HepG2 (cell line): ENCODE data around the gene KPNA3. TPM values are rescaled to one million over a fixed set of nuclear protein-coding genes. Genes with fewer than 3 reads are reported as not detected.

Source experiments
- DNMT1 ChIP-seq: sonication (generic); formaldehyde crosslinking; IDR thresholded peaks from 2 replicates; pipeline ENCODE4 v1.5.1; 2020; ENCODE audit warnings: mild to moderate bottlenecking, missing genetic modification reagents
- DR1 ChIP-seq: sonication (generic); formaldehyde crosslinking; IDR thresholded peaks from 2 replicates; pipeline ENCODE4 v1.8.0; 2021; ENCODE audit warnings: mild to moderate bottlenecking, missing genetic modification reagents, inconsistent platforms
- ETV5 ChIP-seq: IDR thresholded peaks from 2 replicates; pipeline ENCODE4 v1.6.1; 2018; ENCODE audit warnings: missing biosample characterization, missing genetic modification reagents, inconsistent platforms, borderline replicate concordance
- MAFG ChIP-seq: sonication (generic); formaldehyde crosslinking; IDR thresholded peaks from 2 replicates; pipeline ENCODE4 v1.5.1; 2020; ENCODE audit warnings: mild to moderate bottlenecking, missing genetic modification reagents
- NR2F1 ChIP-seq, 2 experiments: fragments of 450-650 bp in 1 of 2; formaldehyde crosslinking in 1 of 2; IDR thresholded peaks; 2 replicates each; pipeline versions ENCODE4 v1.5.0 to v1.6.1; 2016 to 2020; ENCODE audit warnings: mild to moderate bottlenecking in 1 of 2, missing compliant biosample characterization in 1 of 2, missing genetic modification reagents in 1 of 2, moderate library complexity in 1 of 2
- PAF1 ChIP-seq: IDR thresholded peaks from 2 replicates; pipeline ENCODE4 v1.6.1; 2016; ENCODE audit warnings: missing genetic modification reagents, missing compliant biosample characterization
- RBM22 ChIP-seq: fragments of 200-400 bp; formaldehyde crosslinking; optimal IDR thresholded peaks from 2 replicates; pipeline ENCODE3; 2017; ENCODE audit warnings: mild to moderate bottlenecking, low read length, moderate library complexity
- RNF219 ChIP-seq: sonication (generic); formaldehyde crosslinking; IDR thresholded peaks from 2 replicates; pipeline ENCODE4 v1.5.0; 2020; ENCODE audit warnings: mild to moderate bottlenecking, missing genetic modification reagents
- RXRA ChIP-seq: sonication (generic); formaldehyde crosslinking; IDR thresholded peaks from 2 replicates; pipeline ENCODE4 v1.5.1; 2020; ENCODE audit warnings: missing genetic modification reagents
- SAFB2 ChIP-seq: sonication (generic); formaldehyde crosslinking; IDR thresholded peaks from 2 replicates; pipeline ENCODE4 v1.5.1; 2020; ENCODE audit warnings: missing genetic modification reagents, low read depth, mild to moderate bottlenecking, borderline replicate concordance
- SNAI1 ChIP-seq: sonication (generic); formaldehyde crosslinking; IDR thresholded peaks from 2 replicates; pipeline ENCODE4 v1.5.0; 2020; ENCODE audit warnings: mild to moderate bottlenecking, missing genetic modification reagents, borderline replicate concordance
- SNAPC2 ChIP-seq: sonication (generic); formaldehyde crosslinking; IDR thresholded peaks from 2 replicates; pipeline ENCODE4 v1.8.1; 2022; ENCODE audit warnings: mild to moderate bottlenecking, missing genetic modification reagents
- SP4 ChIP-seq: sonication (generic); formaldehyde crosslinking; IDR thresholded peaks from 2 replicates; pipeline ENCODE4 v1.8.1; 2023; ENCODE audit warnings: mild to moderate bottlenecking, missing genetic modification reagents
- SUZ12 ChIP-seq: fragments of 150-350 bp; IDR thresholded peaks from 2 replicates; pipeline ENCODE4 v1.6.1; 2014; ENCODE audit warnings: low read depth, low read length
- TBL1XR1 ChIP-seq: fragments of 150-350 bp; IDR thresholded peaks from 2 replicates; pipeline ENCODE4 v1.6.1; 2014; ENCODE audit warnings: borderline replicate concordance, low read length; ENCODE audit not compliant: partially characterized antibody
- TGIF2 ChIP-seq: IDR thresholded peaks from 2 replicates; pipeline ENCODE4 v1.6.1; 2016; ENCODE audit warnings: control low read depth, missing compliant biosample characterization
- WIZ ChIP-seq: sonication (generic); formaldehyde crosslinking; IDR thresholded peaks from 2 replicates; pipeline ENCODE4 v1.5.1; 2020; ENCODE audit warnings: mild to moderate bottlenecking, missing genetic modification reagents
- ZNF101 ChIP-seq: sonication (generic); formaldehyde crosslinking; IDR thresholded peaks from 2 replicates; pipeline ENCODE4 v1.4.0; 2020; ENCODE audit warnings: mild to moderate bottlenecking, low read depth, missing genetic modification reagents, borderline replicate concordance
- ZNF253 ChIP-seq: sonication (generic); formaldehyde crosslinking; IDR thresholded peaks from 2 replicates; pipeline ENCODE4 v1.8.0; 2022; ENCODE audit warnings: mild to moderate bottlenecking, missing genetic modification reagents, borderline replicate concordance
- ZNF276 ChIP-seq: sonication (generic); formaldehyde crosslinking; IDR thresholded peaks from 2 replicates; pipeline ENCODE4 v1.4.0; 2020; ENCODE audit warnings: mild to moderate bottlenecking, low read depth, missing genetic modification reagents
- ZNF280B ChIP-seq: sonication (generic); formaldehyde crosslinking; IDR thresholded peaks from 2 replicates; pipeline ENCODE4 v1.5.0; 2020; ENCODE audit warnings: missing genetic modification reagents, mild to moderate bottlenecking, borderline replicate concordance
- ZNF530 ChIP-seq: sonication (generic); formaldehyde crosslinking; IDR thresholded peaks from 2 replicates; pipeline ENCODE4 v1.5.0; 2020; ENCODE audit warnings: low read depth, mild to moderate bottlenecking, missing genetic modification reagents
- ZNF564 ChIP-seq: sonication (generic); formaldehyde crosslinking; IDR thresholded peaks from 2 replicates; pipeline ENCODE4 v1.8.1; 2023; ENCODE audit warnings: mild to moderate bottlenecking, missing genetic modification reagents
- ZNF674 ChIP-seq: sonication (generic); formaldehyde crosslinking; IDR thresholded peaks from 2 replicates; pipeline ENCODE4 v1.5.0; 2020; ENCODE audit warnings: low read depth, mild to moderate bottlenecking, missing genetic modification reagents
- ZNF740 ChIP-seq: sonication (generic); formaldehyde crosslinking; IDR thresholded peaks from 2 replicates; pipeline ENCODE4 v1.4.0; 2020; ENCODE audit warnings: missing genetic modification reagents
- polyA plus RNA-seq, 8 experiments: library from polyadenylated mRNA; depleted of rRNA in 3 of 8; stranded (reverse) in 7 of 8; unstranded in 1 of 8; fragments of >200 nt; fragmentation: Illumina TruSeq in 4 of 8; extraction: Trizol in 4 of 8; gene quantifications; 2 replicates each; pipeline versions ENCODE4 v1.2.1 to v1.2.3, GENCODE V29; 2011 to 2016; ENCODE audit warnings: low read depth in 4 of 8, missing spikeins in 1 of 8, mixed read lengths in 1 of 8; ENCODE audit not compliant: insufficient read depth in 1 of 8
- total RNA-seq, 5 experiments: library from RNA; depleted of rRNA; stranded (reverse); fragments of >200 nt; fragmentation: Illumina TruSeq; extraction: Trizol; gene quantifications; 2 replicates each; pipeline ENCODE4 v1.2.3, GENCODE V29; 2016; ENCODE audit warnings: low read depth in 1 of 5

The KPNA3 gene
- total and polyA plus RNA-seq, 2 of the 13 experiments (the other 11 are each of a cell fraction or from before 2014, with no cell fraction given) = 13.0 to 28.9 TPM

GRCh38 chr13:49807681-49808080 is 15.2 kb upstream of the KPNA3 start (continued):
- TF ChIP-seq ZNF740 (CRISPR knock-in tag) (peak; percentile 58; the same call in 1 of the 2 replicates), RBM22 (no peak), ZNF280B (CRISPR knock-in tag) (no peak), SAFB2 (CRISPR knock-in tag) (no peak), WIZ (CRISPR knock-in tag) (no peak), ZNF101 (CRISPR knock-in tag) (no peak), ZNF674 (CRISPR knock-in tag) (no peak), TBL1XR1 (peak; percentile 97), ZNF253 (CRISPR knock-in tag) (no peak), ETV5 (CRISPR knock-in tag) (no peak), SNAI1 (CRISPR knock-in tag) (no peak), DNMT1 (CRISPR knock-in tag) (no peak), ZNF564 (CRISPR knock-in tag) (no peak), DR1 (CRISPR knock-in tag) (no peak), SP4 (CRISPR knock-in tag) (no peak), RXRA (CRISPR knock-in tag) (peak; percentile 96), RNF219 (CRISPR knock-in tag) (no peak), ZNF276 (CRISPR knock-in tag) (no peak), ZNF530 (CRISPR knock-in tag) (no peak), TGIF2 (CRISPR knock-in tag) (no peak), SNAPC2 (CRISPR knock-in tag) (no peak), SUZ12 (no peak), MAFG (no peak), NR2F1 (CRISPR knock-in tag; IDR thresholded peaks at IDR 0.05) (peak; percentile 69 to 74; a peak in 2 of 4 replicates), PAF1 (CRISPR knock-in tag) (no peak)
